NB4 (cell line): ENCODE data around the gene HPGD.

Experiments used
- DNase-seq: peaks from one replicate; pipeline ENCODE4 v3.0.0; 2010; ENCODE audit warnings: low read depth
- H3K4me3 ChIP-seq: one replicate; pipeline ENCODE4 v1.5.1; 2011; ENCODE audit warnings: mild to moderate bottlenecking, low read depth, low read length, moderate library complexity
- MYC ChIP-seq: IDR thresholded peaks from 2 replicates; pipeline ENCODE4 v1.6.1; 2011; ENCODE audit warnings: low read depth, low read length
- POLR2A ChIP-seq: IDR thresholded peaks from 2 replicates; pipeline ENCODE4 v1.6.1; 2011; ENCODE audit warnings: mild to moderate bottlenecking; ENCODE audit not compliant: insufficient read length; ENCODE audit errors: extremely low read depth
- TF ChIP-seq, protein P1 (sequence below): IDR thresholded peaks from 2 replicates; pipeline ENCODE4 v1.6.1; 2011; ENCODE audit warnings: low read depth, low read length
- TF ChIP-seq, protein P2 (sequence below): IDR thresholded peaks from one replicate; pipeline ENCODE4 v1.5.1; 2012; ENCODE audit warnings: low read depth, low read length

Gene HPGD

GRCh38 chr4:174554231-174554728 lies 32.0 kb upstream of the HPGD start:
- DNase-seq, result no peak
- TF ChIP-seq POLR2A (no peak), MYC (no peak)
- TF ChIP-seq, protein P1, sequence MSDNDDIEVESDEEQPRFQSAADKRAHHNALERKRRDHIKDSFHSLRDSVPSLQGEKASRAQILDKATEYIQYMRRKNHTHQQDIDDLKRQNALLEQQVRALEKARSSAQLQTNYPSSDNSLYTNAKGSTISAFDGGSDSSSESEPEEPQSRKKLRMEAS, result no peak
- TF ChIP-seq, protein P2, sequence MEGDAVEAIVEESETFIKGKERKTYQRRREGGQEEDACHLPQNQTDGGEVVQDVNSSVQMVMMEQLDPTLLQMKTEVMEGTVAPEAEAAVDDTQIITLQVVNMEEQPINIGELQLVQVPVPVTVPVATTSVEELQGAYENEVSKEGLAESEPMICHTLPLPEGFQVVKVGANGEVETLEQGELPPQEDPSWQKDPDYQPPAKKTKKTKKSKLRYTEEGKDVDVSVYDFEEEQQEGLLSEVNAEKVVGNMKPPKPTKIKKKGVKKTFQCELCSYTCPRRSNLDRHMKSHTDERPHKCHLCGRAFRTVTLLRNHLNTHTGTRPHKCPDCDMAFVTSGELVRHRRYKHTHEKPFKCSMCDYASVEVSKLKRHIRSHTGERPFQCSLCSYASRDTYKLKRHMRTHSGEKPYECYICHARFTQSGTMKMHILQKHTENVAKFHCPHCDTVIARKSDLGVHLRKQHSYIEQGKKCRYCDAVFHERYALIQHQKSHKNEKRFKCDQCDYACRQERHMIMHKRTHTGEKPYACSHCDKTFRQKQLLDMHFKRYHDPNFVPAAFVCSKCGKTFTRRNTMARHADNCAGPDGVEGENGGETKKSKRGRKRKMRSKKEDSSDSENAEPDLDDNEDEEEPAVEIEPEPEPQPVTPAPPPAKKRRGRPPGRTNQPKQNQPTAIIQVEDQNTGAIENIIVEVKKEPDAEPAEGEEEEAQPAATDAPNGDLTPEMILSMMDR, result no peak
- H3K4me3 ChIP-seq, result no peak overlapping the region

DNA sequence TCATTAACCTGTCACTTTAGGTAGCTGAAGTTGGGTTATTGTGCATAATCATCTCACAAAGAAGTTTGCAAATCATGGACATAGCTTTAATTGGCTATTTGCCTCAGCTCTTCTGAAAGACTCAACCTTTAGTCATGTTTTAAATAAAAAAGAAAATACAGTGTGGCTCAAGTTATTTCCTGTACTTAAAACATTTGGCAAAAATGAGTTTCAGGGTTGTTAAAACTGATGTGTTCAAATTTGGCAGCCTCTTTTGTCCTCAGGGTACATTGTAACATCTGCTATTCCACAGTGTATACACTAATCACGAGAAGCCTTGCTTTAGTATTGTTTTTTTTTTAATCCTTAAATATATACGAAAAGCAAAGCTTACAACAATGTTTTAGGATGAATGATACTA lies 31.5 kb upstream of the HPGD start:
- DNase-seq, result no peak
- TF ChIP-seq MYC, result no peak
- no peak for TF ChIP-seq POLR2A
- TF ChIP-seq, protein P1, result no peak
- TF ChIP-seq, protein P2, result no peak
- no peak overlapping the region for H3K4me3 ChIP-seq

DNA sequence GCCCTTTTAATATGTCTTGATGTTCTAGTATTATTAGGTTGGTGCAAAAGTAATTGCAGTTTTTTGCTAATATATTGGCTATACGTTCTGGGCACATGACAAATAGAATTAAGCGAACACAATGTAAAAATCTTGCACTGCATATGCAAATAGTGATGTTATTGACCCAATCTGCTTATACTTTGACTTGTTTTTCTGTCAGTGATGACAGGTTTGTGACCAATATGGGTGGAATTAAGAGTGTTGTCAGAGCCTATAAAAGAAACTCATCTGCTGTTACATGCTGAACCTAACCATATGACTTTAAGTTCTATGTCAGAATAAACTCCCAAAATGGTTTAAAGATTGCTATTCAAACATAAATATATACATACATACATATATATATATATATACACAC lies 30.7 kb upstream of the HPGD start:
- no peak for DNase-seq
- TF ChIP-seq POLR2A (no peak), MYC (no peak)
- TF ChIP-seq, protein P1, result no peak
- TF ChIP-seq, protein P2, result no peak
- H3K4me3 ChIP-seq, result no peak overlapping the region

DNA sequence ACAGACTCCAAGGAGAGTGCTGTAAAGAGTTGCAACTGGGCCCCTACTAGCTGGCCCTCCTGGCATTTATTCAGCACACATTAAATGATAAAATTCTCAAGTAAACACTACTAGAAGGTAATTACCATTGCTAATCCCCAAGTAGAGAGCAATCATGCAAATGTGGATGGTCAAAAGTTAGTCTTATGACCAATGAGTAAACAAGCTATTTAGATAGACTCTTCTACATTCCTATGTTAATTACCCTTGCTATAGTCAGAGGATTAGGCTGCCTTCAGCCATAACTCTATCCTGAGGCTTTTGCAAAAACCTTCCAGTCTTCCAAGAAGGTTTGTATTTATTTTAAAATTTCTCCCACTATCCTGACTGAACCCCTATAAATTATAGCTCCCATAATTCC lies 28.3 kb upstream of the HPGD start:
- TF ChIP-seq MYC (no peak), POLR2A (no peak)
- TF ChIP-seq, protein P1, result no peak
- H3K4me3 ChIP-seq, result no peak overlapping the region

GRCh38 chr4:174549721-174550120 lies 27.4 kb upstream of the HPGD start:
- TF ChIP-seq MYC, result no peak
- TF ChIP-seq, protein P2, result no peak
- TF ChIP-seq POLR2A, result no peak
- TF ChIP-seq, protein P1, result no peak
- no peak overlapping the region for H3K4me3 ChIP-seq
- no peak for DNase-seq

More for the DNA sequence above, 28.3 kb upstream of the HPGD start:
- no peak for DNase-seq

DNA sequence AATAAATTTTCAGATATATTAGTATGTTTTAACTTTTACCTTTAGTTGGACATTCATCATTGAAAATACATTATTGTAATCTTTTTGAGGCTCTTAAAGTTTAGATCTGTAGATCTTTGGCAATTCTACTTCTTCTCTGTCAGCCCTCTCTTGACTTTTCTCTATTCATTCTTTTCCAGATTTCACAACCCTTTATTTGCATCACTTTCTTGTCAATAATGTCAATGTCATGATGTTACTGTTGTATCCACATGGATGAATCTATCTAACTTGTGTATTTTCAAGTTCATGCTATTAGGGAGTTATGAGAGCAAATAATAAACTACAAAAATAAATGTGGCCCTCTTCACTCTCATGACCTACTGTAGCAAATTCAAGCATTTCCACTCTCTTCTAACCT lies 23.0 kb upstream of the HPGD start:
- no peak for TF ChIP-seq MYC
- TF ChIP-seq, protein P1, result no peak
- TF ChIP-seq, protein P2, result no peak
- no peak for TF ChIP-seq POLR2A
- DNase-seq, result no peak
- no peak overlapping the region for H3K4me3 ChIP-seq
